GM08714 (cell line): ENCODE results near the gene CDH12.

Experiments used
- H3K4me3 ChIP-seq: fragments of 200-500 bp; sonication (Bioruptor generic); 2 replicates; pipeline ENCODE4 v1.5.1; 2014; ENCODE audit warnings: mild to moderate bottlenecking, low read length, inconsistent platforms
- ZNF274 ChIP-seq: IDR thresholded peaks from 2 replicates; pipeline ENCODE4 v1.6.1; 2012; ENCODE audit warnings: mild to moderate bottlenecking, low read depth, low read length

Gene CDH12

GRCh38 chr5:22593592-22593991 lies 259.6 kb downstream of the CDH12 start:
- no peak overlapping the region for H3K4me3 ChIP-seq
- TF ChIP-seq ZNF274, result no peak

GRCh38 chr5:22591461-22591860 lies 261.7 kb downstream of the CDH12 start:
- TF ChIP-seq ZNF274, result no peak
- no peak overlapping the region for H3K4me3 ChIP-seq

DNA sequence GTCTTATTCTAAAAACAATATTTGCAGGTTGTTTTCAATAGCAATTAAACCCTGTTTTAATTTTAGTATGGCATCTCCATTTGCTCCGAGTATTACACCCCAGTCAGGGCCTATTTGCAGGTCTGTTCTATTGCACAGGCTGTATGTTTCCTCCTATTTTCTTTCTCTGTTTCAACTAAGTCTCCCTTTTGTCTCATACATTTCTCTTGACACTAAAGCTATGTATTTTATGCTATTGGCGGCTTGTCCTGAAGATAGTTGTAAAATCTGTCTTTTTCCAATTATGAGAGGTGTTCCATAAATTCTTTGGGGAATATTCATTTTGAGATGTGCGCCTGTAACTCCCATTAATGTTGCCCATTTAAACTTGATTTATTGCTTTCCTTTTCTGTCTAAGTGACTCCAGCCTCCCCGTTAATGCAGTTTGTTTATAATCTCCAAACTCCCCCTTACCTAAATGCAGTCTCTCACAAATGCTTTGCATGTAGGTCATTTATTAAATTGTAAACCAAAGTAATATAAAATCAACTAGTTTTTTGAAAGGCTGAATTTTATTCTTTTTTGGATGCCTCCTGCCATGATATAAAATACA lies 262.4 kb downstream of the CDH12 start:
- no peak for TF ChIP-seq ZNF274

GRCh38 chr5:22577711-22578110 lies 275.4 kb downstream of the CDH12 start:
- no peak for TF ChIP-seq ZNF274
- H3K4me3 ChIP-seq, result no peak overlapping the region

More for the DNA sequence above, 262.4 kb downstream of the CDH12 start:
- no peak overlapping the region for H3K4me3 ChIP-seq

DNA sequence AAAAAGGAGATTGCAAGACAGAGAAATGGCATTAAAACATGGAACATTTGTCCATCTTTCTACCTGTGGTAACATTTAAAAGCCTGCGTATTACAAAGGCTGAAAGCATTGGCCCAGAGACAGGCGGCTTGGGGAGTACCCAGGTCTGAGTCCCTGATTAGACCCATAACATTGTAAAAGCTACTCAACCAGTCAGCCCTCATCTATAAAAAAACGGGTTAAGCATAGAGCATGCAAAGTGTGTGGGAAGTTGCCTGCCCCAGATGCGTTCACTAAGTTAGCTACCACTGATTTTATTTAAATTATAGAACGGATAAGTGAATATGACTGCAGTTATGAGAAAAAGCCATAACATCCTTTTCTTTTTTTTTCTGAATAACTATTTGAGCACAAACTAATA lies 276.1 kb downstream of the CDH12 start:
- TF ChIP-seq ZNF274, result no peak
- no peak overlapping the region for H3K4me3 ChIP-seq

- TF ChIP-seq ZNF274, result no peak
- H3K4me3 ChIP-seq, result no peak overlapping the region
Observed at GRCh38 chr5:22572941-22573340, 280.2 kb downstream of the CDH12 start.

DNA sequence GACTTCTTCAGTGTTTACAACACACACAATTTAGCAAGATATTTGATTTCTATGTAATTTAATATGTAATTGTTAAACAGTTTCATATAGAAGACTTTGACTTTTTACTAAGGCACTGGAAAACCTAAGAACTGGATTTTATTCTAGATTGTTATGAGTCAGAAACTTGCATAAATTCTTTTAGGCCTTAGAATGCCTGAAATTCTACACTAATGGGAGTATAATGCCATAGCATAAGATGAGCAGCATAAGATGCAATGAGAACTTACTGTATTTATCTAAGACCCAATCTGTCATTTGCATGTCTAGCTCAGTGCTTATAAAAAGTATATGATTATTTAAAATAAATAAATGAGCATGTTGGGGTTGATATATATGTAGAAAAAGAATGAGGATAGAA lies 285.2 kb downstream of the CDH12 start:
- TF ChIP-seq ZNF274, result no peak
- no peak overlapping the region for H3K4me3 ChIP-seq

GRCh38 chr5:22560147-22560546 lies 293.0 kb downstream of the CDH12 start:
- no peak overlapping the region for H3K4me3 ChIP-seq
- no peak for TF ChIP-seq ZNF274

DNA sequence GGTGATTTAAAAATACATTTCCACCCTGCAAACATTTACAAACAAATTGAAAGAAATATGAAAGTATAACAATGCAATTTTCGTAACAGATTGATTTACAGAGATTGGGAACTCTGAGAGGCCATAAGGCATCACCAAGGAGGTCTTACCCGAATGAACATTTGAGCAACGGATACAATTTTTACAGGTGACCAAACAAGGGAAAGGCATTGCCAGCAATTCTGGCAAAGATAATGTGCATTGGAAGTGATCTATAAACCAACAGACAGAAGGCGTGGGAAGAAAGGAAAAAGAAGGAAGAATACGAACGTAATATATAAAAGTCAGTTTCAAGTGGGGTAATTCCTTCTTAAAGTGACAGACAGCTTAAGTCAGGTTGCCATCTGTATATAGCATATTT lies 295.9 kb downstream of the CDH12 start:
- no peak overlapping the region for H3K4me3 ChIP-seq
- no peak for TF ChIP-seq ZNF274

- TF ChIP-seq ZNF274, result no peak
- no peak overlapping the region for H3K4me3 ChIP-seq
Observed at GRCh38 chr5:22554475-22554874, 298.7 kb downstream of the CDH12 start.

DNA sequence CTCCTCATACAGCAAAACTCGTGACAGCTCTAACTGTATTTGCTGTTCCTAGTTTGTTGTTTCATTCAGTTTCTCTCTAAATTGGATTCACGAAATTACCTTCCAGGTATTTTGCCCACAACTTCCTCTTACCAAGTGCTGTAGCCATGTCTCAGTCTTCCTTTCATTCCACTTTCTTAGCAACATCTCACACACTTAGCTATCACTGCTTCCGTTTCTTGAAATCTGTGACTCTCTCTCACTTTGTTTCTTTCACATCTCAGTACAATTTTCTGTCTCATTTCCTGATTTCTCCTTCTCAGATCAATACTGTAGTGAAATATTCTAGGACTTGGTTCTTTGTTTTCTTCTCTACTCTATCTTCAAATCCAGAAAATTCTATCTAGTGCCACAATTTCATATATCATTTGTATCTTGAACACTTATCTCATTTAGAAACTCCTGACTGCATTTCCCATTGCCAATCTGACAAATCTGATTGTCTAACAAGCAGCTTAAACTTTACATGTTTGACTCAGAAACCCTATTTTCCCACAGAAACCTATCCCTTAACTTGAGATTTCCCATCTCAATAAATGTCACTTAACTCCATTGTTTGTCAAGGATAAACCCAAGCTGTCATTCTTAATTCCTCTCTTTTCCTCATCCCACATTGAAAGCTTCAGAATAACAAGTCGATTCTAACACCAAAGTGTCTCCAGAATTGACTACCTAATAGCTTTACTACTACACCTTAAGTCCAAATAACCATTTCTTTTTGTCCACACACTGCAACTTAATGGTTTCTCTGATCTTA lies 303.1 kb downstream of the CDH12 start:
- TF ChIP-seq ZNF274, result no peak
- H3K4me3 ChIP-seq, result no peak overlapping the region

DNA sequence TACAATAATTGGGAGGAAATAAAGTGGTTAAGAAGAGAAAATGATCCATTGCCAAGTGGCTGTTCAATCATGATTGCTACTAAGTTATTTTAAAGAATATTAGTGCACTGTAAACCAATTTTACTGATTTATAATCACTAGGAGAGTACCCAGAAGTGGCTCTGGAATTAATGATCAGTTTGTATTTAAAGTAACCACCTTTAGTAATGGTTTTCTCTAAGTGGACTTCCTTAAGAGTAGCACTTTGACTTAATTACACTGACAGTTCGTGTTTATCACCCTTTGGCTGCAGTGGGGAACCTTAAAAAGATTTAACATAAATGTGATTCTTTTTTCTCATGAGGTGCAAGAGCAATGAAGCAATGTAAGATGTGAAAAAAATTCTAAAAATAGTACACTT lies 310.8 kb downstream of the CDH12 start:
- no peak for TF ChIP-seq ZNF274
- H3K4me3 ChIP-seq, result no peak overlapping the region

- TF ChIP-seq ZNF274, result no peak
Observed at GRCh38 chr5:22541037-22541436, 312.1 kb downstream of the CDH12 start.

GRCh38 chr5:22539762-22540161 lies 313.4 kb downstream of the CDH12 start:
- no peak overlapping the region for H3K4me3 ChIP-seq
- TF ChIP-seq ZNF274, result no peak

More at GRCh38 chr5:22541037-22541436, 312.1 kb downstream of the CDH12 start:
- H3K4me3 ChIP-seq, result no peak overlapping the region

- no peak for TF ChIP-seq ZNF274
- no peak overlapping the region for H3K4me3 ChIP-seq
Observed at GRCh38 chr5:22531986-22532385, 321.2 kb downstream of the CDH12 start.
